GM12878 (cell line): ENCODE measurements around the gene MARCHF2. TPM values are rescaled to one million over a fixed set of nuclear protein-coding genes. Genes with fewer than 3 reads are reported as not detected.

Experiments
- ATAC-seq: fragments of 200-7000 bp; cut with Tn5 transposase; 3 replicates; pipeline ENCODE4 v1.9.1; 2020; ENCODE audit warnings: mild to moderate bottlenecking, moderate library complexity
- BruUV-seq: library from RNA; stranded (reverse); fragments of 400-500 nt; replicated peaks from 2 replicates; lab custom pipeline; 2021; lab: Mats Ljungman, UMichigan
- CTCF ChIA-PET: fragments of 300-600 bp; sonication (Branson Sonifier 250); formaldehyde crosslinking; extraction: SDS; loops from one replicate; lab custom pipeline; 2021; ENCODE audit warnings: inconsistent platforms; lab: Yijun Ruan, JAX
- POLR2A ChIA-PET: fragments of 350-600 bp; formaldehyde crosslinking; extraction: SDS; loops from one replicate; lab custom pipeline; 2021; ENCODE audit warnings: inconsistent platforms; lab: Charles Lee
- RAD21 ChIA-PET: fragments of 300-600 bp; sonication (Branson Sonifier 250); formaldehyde crosslinking; loops from one replicate; lab custom pipeline; 2023; ENCODE audit warnings: antibody characterized with exemption; ENCODE audit not compliant: unreplicated experiment; lab: Charles Lee
- SMC1A ChIA-PET: fragments of 300-600 bp; sonication (Branson Sonifier 250); formaldehyde crosslinking; loops from one replicate; lab custom pipeline; 2023; ENCODE audit not compliant: unreplicated experiment, uncharacterized antibody; lab: Charles Lee
- DNase-seq: peaks from one replicate; pipeline ENCODE4 v3.0.0-alpha.2; 2011; ENCODE audit warnings: low read depth, low spot score
- FAIRE-seq: peaks from 3 replicates; lab custom pipeline; 2011; peaks lifted over from hg19 to GRCh38; lab: Jason Lieb, UNC
- H2AFZ ChIP-seq: 2 replicates; pipeline ENCODE4 v1.6.0; 2011; ENCODE audit warnings: low read depth, low read length, control low read depth; ENCODE audit not compliant: control insufficient read depth
- H3K27ac ChIP-seq: 2 replicates; pipeline ENCODE4 v1.5.1; 2011; ENCODE audit warnings: control low read depth; ENCODE audit not compliant: control insufficient read depth, insufficient read depth
- H3K27me3 ChIP-seq, 2 experiments: replicated peaks in 1 of 2; 2 replicates each; pipeline versions ENCODE4 v1.6.0 to v1.6.1; 2011; ENCODE audit warnings: low read length in 1 of 2; ENCODE audit not compliant: control insufficient read depth in 2 of 2, insufficient read depth in 2 of 2
- H3K36me3 ChIP-seq, 2 experiments: 2 replicates each; pipeline ENCODE4 v1.5.1; 2011; ENCODE audit warnings: low read length in 1 of 2; ENCODE audit not compliant: control insufficient read depth in 2 of 2, insufficient read depth in 2 of 2
- H3K4me1 ChIP-seq: 2 replicates; pipeline ENCODE4 v1.6.1; 2011; ENCODE audit warnings: mild to moderate bottlenecking, low read length, moderate library complexity, mixed read lengths; ENCODE audit not compliant: control insufficient read depth, insufficient read depth
- H3K4me2 ChIP-seq: 2 replicates; pipeline ENCODE4 v1.6.0; 2011; ENCODE audit warnings: control low read depth; ENCODE audit not compliant: control insufficient read depth, insufficient read depth
- H3K4me3 ChIP-seq: fragments of 200-600 bp; sonication (generic); 2 replicates; pipeline ENCODE4 v1.5.1; 2016
- H3K79me2 ChIP-seq: 2 replicates; pipeline ENCODE4 v1.6.0; 2011; ENCODE audit warnings: low read length; ENCODE audit not compliant: control insufficient read depth, insufficient read depth
- H3K9ac ChIP-seq: 2 replicates; pipeline ENCODE4 v1.8.0; 2011; ENCODE audit warnings: low read length, control low read depth, mixed read lengths; ENCODE audit not compliant: control insufficient read depth, insufficient read depth
- H3K9me3 ChIP-seq: replicated peaks from 3 replicates; pipeline ENCODE4 v1.5.1; 2011; ENCODE audit warnings: mild to moderate bottlenecking, low read length; ENCODE audit not compliant: control insufficient read depth, insufficient read depth
- H4K20me1 ChIP-seq: 2 replicates; pipeline ENCODE4 v1.6.0; 2011; ENCODE audit not compliant: control insufficient read depth, insufficient read depth
- ATF7 ChIP-seq: fragments of 450-650 bp; IDR thresholded peaks from 2 replicates; pipeline ENCODE4 v1.6.1; 2016; ENCODE audit warnings: low read depth, mild to moderate bottlenecking
- CBFB ChIP-seq: IDR thresholded peaks from 2 replicates; pipeline ENCODE4 v1.6.1; 2016; ENCODE audit warnings: antibody characterized with exemption, low read depth
- CEBPB ChIP-seq, 2 experiments: fragments of 150-350 bp in 1 of 2; IDR thresholded peaks; 2 replicates each; pipeline ENCODE4 v1.6.1; 2012 to 2014; ENCODE audit warnings: low read depth in 2 of 2, low read length in 2 of 2, borderline replicate concordance in 1 of 2, inconsistent platforms in 1 of 2
- HCFC1 ChIP-seq: fragments of 150-350 bp; IDR thresholded peaks from 2 replicates; pipeline ENCODE4 v1.6.1; 2014; ENCODE audit warnings: low read length
- HDAC2 ChIP-seq: fragments of 200-600 bp; sonication (generic); IDR thresholded peaks from 2 replicates; pipeline ENCODE4 v1.6.1; 2017
- IRF3 ChIP-seq: fragments of 450-650 bp; IDR thresholded peaks from 2 replicates; pipeline ENCODE4 v1.6.1; 2014; ENCODE audit warnings: mild to moderate bottlenecking
- RCOR1 ChIP-seq: conservative IDR thresholded peaks from 2 replicates; pipeline ENCODE4 v1.6.1; 2012; ENCODE audit warnings: low read depth, low read length, improper control_type of control experiment
- WGBS: methylation state at CpG from one replicate; pipeline ENCODE4 v1.1.6; 2016; ENCODE audit warnings: low lambda C conversion rate; ENCODE audit not compliant: insufficient replicate concordance, insufficient coverage; ENCODE audit errors: missing lambda C conversion rate; 5-methylcytosine and 5-hydroxymethylcytosine counted together
- in situ Hi-C: fragments of 300-500 bp; cut with MboI; formaldehyde crosslinking; loops from 9 replicates; pipeline ENCODE4 v1.14.3; 2018; ENCODE audit warnings: mixed read lengths
- intact Hi-C: fragments of 100-400 bp; cut with micrococcal nuclease; formaldehyde crosslinking; loops from one replicate; pipeline ENCODE4 v1.14.2; 2022; ENCODE audit not compliant: unreplicated experiment
- polyA plus RNA-seq, 11 experiments: library from polyadenylated mRNA; depleted of rRNA in 4 of 11; unstranded in 6 of 11; stranded (reverse) in 5 of 11; fragments of >200 nt; fragmentation: Nextera tagmentation in 4 of 11; fragmentation: Illumina TruSeq in 1 of 11; extraction: Ambion mirVana in 4 of 11; extraction: Trizol in 1 of 11; gene quantifications; 1 replicate in 1 of 11; 2 replicates in 10 of 11; pipeline versions ENCODE4 v1.2.1 to v1.2.3, GENCODE V29; 2011 to 2016; ENCODE audit warnings: inconsistent platforms in 2 of 11, missing spikeins in 2 of 11, low read depth in 1 of 11
- total RNA-seq, 4 experiments: library from RNA; depleted of rRNA in 3 of 4; stranded (reverse); fragments of >200 nt in 3 of 4; fragmentation: Illumina TruSeq in 1 of 4; extraction: Trizol in 1 of 4; gene quantifications; 2 replicates each; pipeline versions ENCODE4 v1.2.1 to v1.2.3, GENCODE V29; 2013 to 2021
- TF ChIP-seq, protein P1 (sequence below): IDR thresholded peaks from 2 replicates; pipeline ENCODE4 v1.6.1; 2011; ENCODE audit warnings: mild to moderate bottlenecking, low read depth, low read length, moderate library complexity; ENCODE audit not compliant: insufficient replicate concordance

Gene MARCHF2
- total and polyA plus RNA-seq, 10 of the 15 experiments (the other 5 are each of a cell fraction or from before 2014, with no cell fraction given) = 1.6 to 30.3 (median 10.8) TPM

- CTCF ChIA-PET = interaction anchor here (0.6 kb wide), 1 partner anchor 13 kb away, joined by 3 read pairs; no protein-coding TSS in a partner anchor
- ATAC-seq (no peak), DNase-seq (no peak), FAIRE-seq (no peak)
- Histone ChIP-seq H3K4me1 (peaks cover 16% of the 10 kb centered on the region), H2AFZ (no peak overlapping the region), H3K4me3 (no peak overlapping the region), H3K9ac (no peak overlapping the region), H3K79me2 (peaks cover 94% of the 10 kb centered on the region), H3K9me3 (no peaks in the 10 kb centered on the region), H3K36me3 (peaks cover 9 to 20% of the 10 kb centered on the region in 2 experiments; a peak in 3 of 4 replicates), H3K27me3 (no peaks in the 10 kb centered on the region), H3K27ac (no peak overlapping the region), H4K20me1 (peaks cover 31% of the 10 kb centered on the region), H3K4me2 (peak overlapping the region; percentile 56)
- POLR2A ChIA-PET = interaction anchor here (0.5 to 0.6 kb wide), 2 partner anchors 28 to 41 kb away, joined by 6 to 8 read pairs; no protein-coding TSS in a partner anchor
- no TSS peak for BruUV-seq
- RAD21 ChIA-PET = no interaction called here
- WGBS = 71% methylated on average over 6 of the region's 6 CpGs
- in situ Hi-C loops = no loop called here
- TF ChIP-seq, protein P1, sequence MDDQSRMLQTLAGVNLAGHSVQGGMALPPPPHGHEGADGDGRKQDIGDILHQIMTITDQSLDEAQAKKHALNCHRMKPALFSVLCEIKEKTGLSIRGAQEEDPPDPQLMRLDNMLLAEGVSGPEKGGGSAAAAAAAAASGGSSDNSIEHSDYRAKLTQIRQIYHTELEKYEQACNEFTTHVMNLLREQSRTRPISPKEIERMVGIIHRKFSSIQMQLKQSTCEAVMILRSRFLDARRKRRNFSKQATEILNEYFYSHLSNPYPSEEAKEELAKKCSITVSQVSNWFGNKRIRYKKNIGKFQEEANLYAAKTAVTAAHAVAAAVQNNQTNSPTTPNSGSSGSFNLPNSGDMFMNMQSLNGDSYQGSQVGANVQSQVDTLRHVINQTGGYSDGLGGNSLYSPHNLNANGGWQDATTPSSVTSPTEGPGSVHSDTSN = no peak
- TF ChIP-seq CBFB (no peak), HDAC2 (no peak), CEBPB (IDR thresholded peaks at IDR 0.05; ENCODE audit: borderline replicate concordance in 1 of 2, low read depth in 2 of 2, low read length in 2 of 2) (no peak), IRF3 (no peak), HCFC1 (no peak), RCOR1 (no peak), ATF7 (no peak)
- intact Hi-C loops = no loop called here
- SMC1A ChIA-PET = no interaction called here
Observed at GRCh38 chr19:8451377-8451776, 38.3 kb downstream of the MARCHF2 start.
